H1 (cell line): ENCODE data around the gene BCKDHB.

Experiments
- CEBPB ChIP-seq: IDR thresholded peaks from 2 replicates; pipeline ENCODE4 v1.6.1; 2012; ENCODE audit warnings: low read depth, low read length
- EP300 ChIP-seq, 2 experiments: IDR thresholded peaks; 1 replicate in 1 of 2; 2 replicates in 1 of 2; pipeline ENCODE4 v1.6.1; 2011 to 2012; ENCODE audit warnings: low read depth in 2 of 2, low read length in 2 of 2, mild to moderate bottlenecking in 2 of 2, borderline replicate concordance in 1 of 2, inconsistent platforms in 1 of 2, moderate library complexity in 1 of 2
- FOSL1 ChIP-seq: IDR thresholded peaks from 2 replicates; pipeline ENCODE4 v1.6.1; 2011; ENCODE audit warnings: mild to moderate bottlenecking, low read depth, low read length, moderate library complexity; ENCODE audit not compliant: insufficient read depth
- GABPA ChIP-seq: IDR thresholded peaks from 2 replicates; pipeline ENCODE4 v1.6.1; 2011; ENCODE audit warnings: mild to moderate bottlenecking, low read length, moderate library complexity, borderline replicate concordance; ENCODE audit not compliant: insufficient read depth
- POLR2A ChIP-seq, 2 experiments: IDR thresholded peaks; 1 replicate in 1 of 2; 2 replicates in 1 of 2; pipeline ENCODE4 v1.6.1; 2011; ENCODE audit warnings: low read depth in 2 of 2, low read length in 2 of 2, mild to moderate bottlenecking in 2 of 2; ENCODE audit errors: control extremely low read depth in 1 of 2
- POLR2AphosphoS5 ChIP-seq: IDR thresholded peaks from 2 replicates; pipeline ENCODE4 v1.6.1; 2011; ENCODE audit warnings: low read depth, low read length
- RXRA ChIP-seq: IDR thresholded peaks from 2 replicates; pipeline ENCODE4 v1.6.1; 2011; ENCODE audit warnings: low read depth, mild to moderate bottlenecking, low read length, moderate library complexity; ENCODE audit not compliant: insufficient read depth
- SUZ12 ChIP-seq: fragments of 200-600 bp; sonication (generic); IDR thresholded peaks from 2 replicates; pipeline ENCODE4 v1.6.1; 2012; ENCODE audit warnings: mild to moderate bottlenecking, inconsistent platforms, low read length, moderate library complexity, mixed read lengths
- TAF7 ChIP-seq: optimal IDR thresholded peaks from 2 replicates; pipeline ENCODE3; 2011; ENCODE audit warnings: low read depth, mild to moderate bottlenecking, inconsistent platforms, low read length, moderate library complexity, borderline replicate concordance
- USF2 ChIP-seq: IDR thresholded peaks from 2 replicates; pipeline ENCODE4 v1.6.1; 2011; ENCODE audit warnings: low read length, improper control_type of control experiment
- YY1 ChIP-seq: IDR thresholded peaks from 2 replicates; pipeline ENCODE4 v1.6.1; 2011; ENCODE audit warnings: low read depth, mild to moderate bottlenecking, low read length
- TF ChIP-seq, protein P1 (sequence below), 3 experiments: IDR thresholded peaks; 1 replicate in 2 of 3; 2 replicates in 1 of 3; pipeline versions ENCODE4 v1.5.1 to v1.6.1; 2011; ENCODE audit warnings: low read length in 3 of 3, mild to moderate bottlenecking in 3 of 3, inconsistent platforms in 2 of 3, low read depth in 1 of 3, moderate library complexity in 1 of 3; ENCODE audit not compliant: insufficient read depth in 1 of 3; ENCODE audit errors: control extremely low read depth in 1 of 3

- TF ChIP-seq POLR2AphosphoS5 (no peak), EP300 (IDR thresholded peaks at IDR 0.05; ENCODE audit: borderline replicate concordance in 1 of 2, low read depth in 2 of 2, low read length in 2 of 2) (no peak), POLR2A (IDR thresholded peaks at IDR 0.05; ENCODE audit: control extremely low read depth in 1 of 2, low read depth in 2 of 2, low read length in 2 of 2) (no peak), GABPA (no peak), USF2 (no peak), CEBPB (no peak), SUZ12 (no peak), FOSL1 (no peak), YY1 (no peak), TAF7 (no peak), RXRA (no peak)
- TF ChIP-seq, protein P1, sequence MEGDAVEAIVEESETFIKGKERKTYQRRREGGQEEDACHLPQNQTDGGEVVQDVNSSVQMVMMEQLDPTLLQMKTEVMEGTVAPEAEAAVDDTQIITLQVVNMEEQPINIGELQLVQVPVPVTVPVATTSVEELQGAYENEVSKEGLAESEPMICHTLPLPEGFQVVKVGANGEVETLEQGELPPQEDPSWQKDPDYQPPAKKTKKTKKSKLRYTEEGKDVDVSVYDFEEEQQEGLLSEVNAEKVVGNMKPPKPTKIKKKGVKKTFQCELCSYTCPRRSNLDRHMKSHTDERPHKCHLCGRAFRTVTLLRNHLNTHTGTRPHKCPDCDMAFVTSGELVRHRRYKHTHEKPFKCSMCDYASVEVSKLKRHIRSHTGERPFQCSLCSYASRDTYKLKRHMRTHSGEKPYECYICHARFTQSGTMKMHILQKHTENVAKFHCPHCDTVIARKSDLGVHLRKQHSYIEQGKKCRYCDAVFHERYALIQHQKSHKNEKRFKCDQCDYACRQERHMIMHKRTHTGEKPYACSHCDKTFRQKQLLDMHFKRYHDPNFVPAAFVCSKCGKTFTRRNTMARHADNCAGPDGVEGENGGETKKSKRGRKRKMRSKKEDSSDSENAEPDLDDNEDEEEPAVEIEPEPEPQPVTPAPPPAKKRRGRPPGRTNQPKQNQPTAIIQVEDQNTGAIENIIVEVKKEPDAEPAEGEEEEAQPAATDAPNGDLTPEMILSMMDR (IDR thresholded peaks at IDR 0.05; ENCODE audit: control extremely low read depth in 1 of 3, insufficient read depth in 1 of 3, low read depth in 1 of 3, low read length in 3 of 3) = no peak
These were observed 250.6 kb downstream of the BCKDHB start for GRCh38 chr6:80357081-80357480.
